ENCODE results near the gene RHOBTB3.

Gene RHOBTB3

DNA sequence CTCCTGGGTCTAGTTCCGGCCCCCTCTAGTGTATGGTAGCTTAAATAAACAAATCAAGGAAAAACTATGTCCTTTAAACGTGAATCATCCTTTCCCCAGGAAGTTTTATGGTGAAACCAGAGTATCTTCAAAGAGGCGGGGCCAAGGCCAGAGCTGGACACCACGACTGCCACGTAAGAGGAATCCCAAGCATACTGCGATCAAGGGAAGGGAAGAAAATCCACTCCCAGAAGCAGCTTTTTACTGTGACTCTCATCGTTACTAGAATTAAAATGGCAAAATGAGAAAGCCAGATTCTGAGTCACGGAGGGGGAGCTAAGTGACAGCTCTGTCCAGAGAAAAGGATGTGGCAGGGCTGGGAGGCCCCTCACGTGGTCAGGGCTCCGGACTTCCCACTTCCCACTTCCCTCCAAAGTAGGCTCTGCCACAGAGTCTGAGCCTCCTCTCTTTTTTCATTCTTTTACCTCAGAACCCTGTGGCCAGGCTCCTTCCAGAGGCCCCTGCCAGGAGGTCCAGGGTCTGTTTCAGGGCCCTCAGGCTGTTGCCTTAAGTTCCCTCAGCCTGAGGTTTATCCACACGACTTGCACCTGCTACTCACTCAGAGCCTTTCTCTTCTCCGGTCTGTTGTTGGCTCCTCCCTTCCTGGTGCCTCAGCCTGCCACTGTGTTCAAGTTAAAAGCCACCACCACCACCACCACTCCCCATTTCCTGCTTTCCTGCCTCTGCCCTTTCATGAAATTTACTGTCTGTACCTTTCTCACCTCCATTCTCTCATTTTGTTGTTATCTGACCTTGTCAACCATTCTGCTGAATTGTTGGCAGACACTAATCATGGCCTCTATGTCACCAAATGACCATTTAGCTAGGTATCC, 92.8 kb downstream of the RHOBTB3 start:
- no peak overlapping the region for H3K27ac ChIP-seq

GRCh38 chr5:95824747-95825146, 93.6 kb downstream of the RHOBTB3 start:
- Histone ChIP-seq H3K27ac (no peak overlapping the region), H3K27me3 (ENCODE audit: insufficient read depth, low read depth, severe bottlenecking) (no peaks in the 10 kb centered on the region), H3K4me3 (ENCODE audit: low read depth, low read length) (no peak overlapping the region)

More for the DNA sequence above, 92.8 kb downstream of the RHOBTB3 start:
- DNase-seq = no peak
- Histone ChIP-seq H3K36me3 (no peaks in the 10 kb centered on the region), H3K27me3 (ENCODE audit: insufficient read depth, low read depth, severe bottlenecking) (no peaks in the 10 kb centered on the region), H3K4me3 (ENCODE audit: low read depth, low read length) (no peak overlapping the region), H3K9me3 (ENCODE audit: severe bottlenecking) (no peaks in the 10 kb centered on the region)
- no peak for TF ChIP-seq CTCF (IDR thresholded peaks at IDR 0.05; ENCODE audit: low read depth, low read length)

DNA sequence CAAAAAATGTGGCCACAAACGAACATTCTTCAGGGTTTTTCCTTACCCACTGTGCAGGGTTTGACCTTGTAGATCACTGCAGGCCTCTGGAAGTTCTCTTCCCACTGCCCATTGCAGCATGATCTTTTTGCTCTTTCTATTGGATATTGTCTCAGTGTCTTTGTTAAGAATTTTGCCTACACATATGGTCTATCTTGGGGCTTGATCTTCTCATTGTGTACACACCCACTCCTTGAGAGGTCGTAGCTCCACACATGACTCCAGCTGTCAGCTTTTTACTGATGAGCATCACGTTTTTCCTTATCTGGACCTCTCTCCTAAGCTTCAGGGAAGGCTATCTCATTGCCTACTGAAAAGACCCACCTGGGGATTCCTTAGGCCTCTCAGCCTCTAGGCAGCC, 94.4 kb downstream of the RHOBTB3 start:
- Histone ChIP-seq H3K9me3 (ENCODE audit: severe bottlenecking) (no peaks in the 10 kb centered on the region), H3K4me3 (ENCODE audit: low read depth, low read length) (no peak overlapping the region), H3K27me3 (ENCODE audit: insufficient read depth, low read depth, severe bottlenecking) (no peaks in the 10 kb centered on the region), H3K36me3 (no peaks in the 10 kb centered on the region), H3K27ac (no peak overlapping the region)
- DNase-seq = no peak
- no peak for TF ChIP-seq CTCF (IDR thresholded peaks at IDR 0.05; ENCODE audit: low read depth, low read length)

More at GRCh38 chr5:95824747-95825146, 93.6 kb downstream of the RHOBTB3 start:
- no peak for TF ChIP-seq CTCF (IDR thresholded peaks at IDR 0.05; ENCODE audit: low read depth, low read length)
- Histone ChIP-seq H3K36me3 (no peaks in the 10 kb centered on the region), H3K9me3 (ENCODE audit: severe bottlenecking) (no peaks in the 10 kb centered on the region)
- no peak for DNase-seq

- Histone ChIP-seq H3K27ac (no peak overlapping the region), H3K36me3 (no peaks in the 10 kb centered on the region), H3K4me3 (ENCODE audit: low read depth, low read length) (no peak overlapping the region), H3K27me3 (ENCODE audit: insufficient read depth, low read depth, severe bottlenecking) (no peaks in the 10 kb centered on the region), H3K9me3 (ENCODE audit: severe bottlenecking) (no peaks in the 10 kb centered on the region)
- DNase-seq = no peak
- TF ChIP-seq CTCF (IDR thresholded peaks at IDR 0.05; ENCODE audit: low read depth, low read length) = no peak
These were observed 96.1 kb downstream of the RHOBTB3 start for GRCh38 chr5:95826949-95827891.

DNA sequence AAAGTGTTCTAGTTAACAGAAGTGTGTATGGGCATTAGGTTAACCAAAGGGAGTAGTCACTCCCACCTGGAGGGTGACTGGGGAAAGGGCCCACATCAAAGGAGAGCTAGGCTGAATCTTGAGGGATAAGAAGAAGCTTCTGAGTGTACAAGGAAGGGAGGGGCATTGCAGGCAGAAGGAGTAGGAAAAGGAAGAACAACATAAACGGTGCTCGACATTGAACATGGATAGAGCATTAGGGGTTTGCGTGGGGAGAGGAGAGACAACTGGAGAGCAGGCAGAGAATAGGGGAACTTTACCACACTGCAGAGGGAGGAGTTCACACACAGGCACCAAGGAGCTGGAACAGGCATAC, 96.7 kb downstream of the RHOBTB3 start:
- Histone ChIP-seq H3K27me3 (ENCODE audit: insufficient read depth, low read depth, severe bottlenecking) (no peaks in the 10 kb centered on the region), H3K27ac (no peak overlapping the region), H3K36me3 (no peaks in the 10 kb centered on the region), H3K9me3 (ENCODE audit: severe bottlenecking) (no peaks in the 10 kb centered on the region), H3K4me3 (ENCODE audit: low read depth, low read length) (no peak overlapping the region)
- no peak for DNase-seq
- no peak for TF ChIP-seq CTCF (IDR thresholded peaks at IDR 0.05; ENCODE audit: low read depth, low read length)

Measured in WERI-Rb-1 (cell line).